Heart right ventricle (tissue), 16 donors: ENCODE results near the gene RPS6KA2. TPM values are rescaled to one million over a fixed set of nuclear protein-coding genes. Genes with fewer than 3 reads are reported as not detected.

ENCODE experiments used
- ATAC-seq, 8 donors: fragments of 200-7000 bp; cut with Tn5 transposase; one replicate each; pipeline ENCODE4 v1.9.1; 2020; ENCODE audit warnings: mild to moderate bottlenecking in 8 of 8, moderate library complexity in 8 of 8, moderate number of reproducible peaks in 1 of 8
- DNase-seq, 2 donors: peaks; one replicate each; pipeline ENCODE4 v3.0.0-alpha.2; 2020
- H3K27ac ChIP-seq, 10 donors: fragments of 200-600 bp; sonication (generic) in 2 of 10; one replicate each; pipeline versions ENCODE4 v1.5.0 to v1.8.0; 2020 to 2022; ENCODE audit warnings: mild to moderate bottlenecking in 3 of 10
- H3K27me3 ChIP-seq, 7 donors: fragments of 200-600 bp; one replicate each; pipeline ENCODE4 v1.8.0; 2021 to 2022; ENCODE audit warnings: mild to moderate bottlenecking in 2 of 7
- H3K36me3 ChIP-seq, 9 donors: fragments of 200-600 bp; sonication (generic) in 1 of 9; one replicate each; pipeline versions ENCODE4 v1.5.0 to v1.8.0; 2020 to 2022; ENCODE audit warnings: mild to moderate bottlenecking in 2 of 9
- H3K4me1 ChIP-seq, 9 donors: fragments of 200-600 bp; sonication (generic) in 1 of 9; one replicate each; pipeline versions ENCODE4 v1.5.0 to v1.8.0; 2020 to 2022; ENCODE audit warnings: mild to moderate bottlenecking in 4 of 9
- H3K4me3 ChIP-seq, 10 donors: fragments of 200-600 bp; sonication (generic) in 2 of 10; one replicate each; pipeline versions ENCODE4 v1.5.0 to v1.8.0; 2020 to 2022; ENCODE audit warnings: mild to moderate bottlenecking in 7 of 10, moderate library complexity in 2 of 10
- H3K9me3 ChIP-seq, 11 donors: fragments of 200-600 bp in 10 of 11; sonication (generic) in 2 of 11; one replicate each; pipeline versions ENCODE4 v1.5.0 to v1.8.0; 2013 to 2022; ENCODE audit warnings: mild to moderate bottlenecking in 2 of 11, control low read depth in 1 of 11, moderate library complexity in 1 of 11
- CTCF ChIP-seq, 9 donors: fragments of 200-600 bp; sonication (generic) in 2 of 9; IDR thresholded peaks; one replicate each; pipeline versions ENCODE4 v1.5.0 to v1.8.0; 2021 to 2022; ENCODE audit warnings: antibody characterized with exemption in 9 of 9, mild to moderate bottlenecking in 5 of 9, moderate library complexity in 1 of 9
- WGBS, 2 donors: extraction: QIAGEN DNeasy Blood & Tissue Kit; methylation state at CpG; one replicate each; pipeline ENCODE4 v1.1.7; 2013; ENCODE audit warnings: inconsistent platforms in 1 of 2; 5-methylcytosine and 5-hydroxymethylcytosine counted together
- intact Hi-C, 10 donors: fragments of 100-400 bp; cut with DNase I; formaldehyde crosslinking; loops; one replicate each; pipeline versions ENCODE4 v1.11.1 to v1.14.2; 2022
- polyA plus RNA-seq, 2 donors: library from polyadenylated mRNA; stranded (reverse); fragments of 200-250 nt; gene quantifications; one replicate each; pipeline ENCODE4 v1.2.3, GENCODE V29; 2013
- total RNA-seq, 10 donors: library from RNA; stranded (reverse); fragmentation: NEBNext Ultra II Directional in 3 of 10; extraction: Animal tissue kit (Norgen Biotek cat#: 25700) in 3 of 10; gene quantifications; one replicate each; pipeline versions ENCODE4 v1.2.1 to v1.2.4, GENCODE V29; 2021 to 2023
- donor health status: Arrhythmogenic right ventricular cardiomyopathy.
- donor health status: ischemic (EF 13 %, LVEDD 7.1; RV severe dilation, severe dysfunction).
- donor health status: healthy with polysubstance abuse.
- donor health status: DM: no; HTN: yes; CAD: no.
- donor health status: DM: no; HTN: no; CAD: no.
- donor health status: ischemic (EF 25% LVEDD 6.9; RV normal size, moderate dysfunction).
- donor health status: ischemic (EF 25% LVEDD 5.7; RV mildly dilated, moderate dysfunction).
- donor health status: healthy.
- donor health status: DM: yes; HTN: yes; CAD: no.
- donor health status: Ischemic cardiomyopathy.
- donor health status: ischemic (EF 35%, LVEDD 5.7; RV mildly dilated, moderate dysfunction).
- donor health status: nonischemic (EF 11% LVEDD 7.7; RV severe dilation, severe dysfunction).
- donor health status: DM: yes; HTN: yes; CAD: no.
- donor health status: PGD.
- donor health status: ischemic (EF 29% LVEDD 5.4; RV normal size, mild dysfunction).
- donor health status: nonischemic (EF 23%, LVEDD 6.1; RV moderate dilation, normal function).

RPS6KA2 gene
- total and polyA plus RNA-seq, 12 donors: 20.3 to 91.4 (median 73.7) TPM

GRCh38 chr6:166501246-166501645, 125.8 kb downstream of the RPS6KA2 start:
- intact Hi-C loops: no loop called here
- ATAC-seq: peak in 1 of 8 donors; percentile 14
- WGBS, 2 donors: 91 to 94% methylated on average over 14 of the region's 14 CpGs

GRCh38 chr6:166500246-166500645, 126.8 kb downstream of the RPS6KA2 start:
- 85 to 88% methylated on average over 7 of the region's 7 CpGs for WGBS, 2 donors
- ATAC-seq: no peak
- Histone ChIP-seq H3K4me3 (no peak overlapping the region), H3K9me3 (no peaks in the 10 kb centered on the region), H3K36me3 (peaks cover 0 to 99% (median 19%) of the 10 kb centered on the region in 9 donors), H3K27me3 (no peaks in the 10 kb centered on the region), H3K4me1 (peaks cover 0 to 10% (median 4%) of the 10 kb centered on the region in 9 donors), H3K27ac (no peak overlapping the region)
- no peak for TF ChIP-seq CTCF (IDR thresholded peaks at IDR 0.05)
- intact Hi-C loops: no loop called here
- no peak for DNase-seq

More at GRCh38 chr6:166501246-166501645, 125.8 kb downstream of the RPS6KA2 start:
- H3K4me1 ChIP-seq: peaks cover 0 to 10% (median 4%) of the 10 kb centered on the region in 9 donors
- TF ChIP-seq CTCF (IDR thresholded peaks at IDR 0.05): no peak
- no peak overlapping the region for H3K27ac ChIP-seq
- no peak for DNase-seq
- no peak overlapping the region for H3K4me3 ChIP-seq
- H3K9me3 ChIP-seq: no peaks in the 10 kb centered on the region
- peaks cover 0 to 99% (median 14%) of the 10 kb centered on the region in 9 donors for H3K36me3 ChIP-seq
- no peaks in the 10 kb centered on the region for H3K27me3 ChIP-seq

- no peak for ATAC-seq
- Histone ChIP-seq H3K4me1 (peaks cover 0 to 10% (median 4%) of the 10 kb centered on the region in 9 donors), H3K27me3 (no peaks in the 10 kb centered on the region), H3K4me3 (no peak overlapping the region), H3K36me3 (peaks cover 0 to 99% (median 21%) of the 10 kb centered on the region in 9 donors), H3K9me3 (no peaks in the 10 kb centered on the region), H3K27ac (no peak overlapping the region)
- WGBS, 2 donors: 93 to 94% methylated on average over 7 of the region's 7 CpGs
- TF ChIP-seq CTCF (IDR thresholded peaks at IDR 0.05): no peak
- intact Hi-C loops: loop anchor here in 1 of 10 donors (10.0 kb wide), 1 partner anchor 45 kb away; no protein-coding TSS in a partner anchor
- no peak for DNase-seq
Observed at GRCh38 chr6:166499350-166500163, 127.5 kb downstream of the RPS6KA2 start.

- peaks cover 0 to 99% (median 13%) of the 10 kb centered on the region in 9 donors for H3K36me3 ChIP-seq
- intact Hi-C loops: loop anchor here in 1 of 10 donors (10.0 kb wide), 1 partner anchor 46 kb away; no protein-coding TSS in a partner anchor
Observed at GRCh38 chr6:166498661-166499349, 128.2 kb downstream of the RPS6KA2 start.

More at GRCh38 chr6:166498661-166499349, 128.2 kb downstream of the RPS6KA2 start:
- ATAC-seq (no peak), DNase-seq (no peak)
- Histone ChIP-seq H3K4me3 (no peak overlapping the region), H3K4me1 (peaks cover 0 to 10% (median 4%) of the 10 kb centered on the region in 9 donors), H3K9me3 (no peaks in the 10 kb centered on the region), H3K27ac (no peak overlapping the region), H3K27me3 (no peaks in the 10 kb centered on the region)
- TF ChIP-seq CTCF (IDR thresholded peaks at IDR 0.05): no peak
- WGBS, 2 donors: 96 to 97% methylated on average over 23 of the region's 23 CpGs
